B cell (primary cell): ENCODE data around the gene FKBP7. TPM values are rescaled to one million over a fixed set of nuclear protein-coding genes. Genes with fewer than 3 reads are reported as not detected.

Experiments used
- ATAC-seq: fragments of 200-7000 bp; cut with Tn5 transposase; one replicate; pipeline ENCODE4 v1.10.0; 2021; ENCODE audit warnings: low read depth, mild to moderate bottlenecking, moderate number of reproducible peaks, moderate library complexity
- CTCF ChIA-PET: fragments of 350-600 bp; sonication (Branson Sonifier 250); formaldehyde crosslinking; loops from one replicate; lab custom pipeline; 2021; ENCODE audit warnings: antibody characterized with exemption, inconsistent platforms; lab: Charles Lee
- POLR2A ChIA-PET: fragments of 350-600 bp; sonication (Branson Sonifier 250); formaldehyde crosslinking; loops from one replicate; lab custom pipeline; 2021; ENCODE audit warnings: antibody characterized with exemption; lab: Charles Lee
- DNase-seq: peaks from one replicate; pipeline ENCODE4 v3.0.0; 2013
- H2AFZ ChIP-seq: 2 replicates; pipeline ENCODE4 v1.6.1; 2012; ENCODE audit warnings: mild to moderate bottlenecking, low read depth, low read length; ENCODE audit not compliant: insufficient read depth, poor library complexity, severe bottlenecking
- H3K27ac ChIP-seq, 2 donors: 1 replicate in 1 of 2; 2 replicates in 1 of 2; pipeline ENCODE4 v1.5.1; 2012 to 2013; ENCODE audit warnings: low read length in 2 of 2, mild to moderate bottlenecking in 2 of 2, moderate library complexity in 1 of 2
- H3K27me3 ChIP-seq, 4 experiments: fragments of 200-600 bp in 1 of 4; sonication (generic) in 1 of 4; replicated peaks in 1 of 4; 1 replicate in 2 of 4; 2 replicates in 2 of 4; pipeline versions ENCODE4 v1.6.1 to v1.7.0; 2013 to 2016; ENCODE audit warnings: low read length in 3 of 4, mild to moderate bottlenecking in 2 of 4, mixed read lengths in 1 of 4, moderate library complexity in 1 of 4; ENCODE audit not compliant: insufficient read depth in 4 of 4, control insufficient read depth in 3 of 4; ENCODE audit errors: control extremely low read depth in 1 of 4
- H3K36me3 ChIP-seq, 2 experiments: replicated peaks in 1 of 2; 1 replicate in 1 of 2; 2 replicates in 1 of 2; pipeline versions ENCODE4 v1.6.1 to v1.7.1; 2013; ENCODE audit warnings: low read length in 1 of 2; ENCODE audit not compliant: insufficient read depth in 2 of 2, control insufficient read depth in 1 of 2; ENCODE audit errors: control extremely low read depth in 1 of 2, extremely low read depth in 1 of 2
- H3K4me1 ChIP-seq, 2 donors: fragments of 200-600 bp in 1 of 2; sonication (generic) in 1 of 2; 1 replicate in 1 of 2; 2 replicates in 1 of 2; pipeline versions ENCODE4 v1.5.1 to v1.6.1; 2013 to 2017; ENCODE audit warnings: low read length in 2 of 2; ENCODE audit not compliant: control insufficient read depth in 2 of 2, insufficient read depth in 2 of 2
- H3K4me2 ChIP-seq: replicated peaks from 2 replicates; pipeline ENCODE3; 2012; ENCODE audit warnings: mild to moderate bottlenecking, low read depth, low read length; ENCODE audit not compliant: poor library complexity, severe bottlenecking
- H3K4me3 ChIP-seq, 5 experiments: fragments of 200-600 bp in 1 of 5; sonication (generic) in 1 of 5; 1 replicate in 3 of 5; 2 replicates in 2 of 5; pipeline versions ENCODE4 v1.5.1 to v1.7.0; 2011 to 2016; ENCODE audit warnings: low read length in 4 of 5, mild to moderate bottlenecking in 4 of 5, low read depth in 2 of 5, control low read depth in 1 of 5, moderate library complexity in 1 of 5; ENCODE audit not compliant: insufficient read depth in 1 of 5; ENCODE audit errors: control extremely low read depth in 1 of 5, extremely low read depth in 1 of 5
- H3K79me2 ChIP-seq: fragments of 200-600 bp; sonication (generic); one replicate; pipeline ENCODE4 v1.6.0; 2016; ENCODE audit warnings: low read length; ENCODE audit not compliant: control insufficient read depth, insufficient read depth
- H3K9ac ChIP-seq: fragments of 200-600 bp; sonication (generic); 2 replicates; pipeline ENCODE4 v1.6.1; 2017; ENCODE audit warnings: mild to moderate bottlenecking, low read length, moderate library complexity
- H3K9me3 ChIP-seq, 3 donors: one replicate each; pipeline versions ENCODE4 v1.6.1 to v1.7.1; 2013; ENCODE audit warnings: low read length in 2 of 3; ENCODE audit not compliant: control insufficient read depth in 2 of 3, insufficient read depth in 1 of 3; ENCODE audit errors: control extremely low read depth in 1 of 3
- H4K20me1 ChIP-seq: 2 replicates; pipeline ENCODE4 v1.6.0; 2012; ENCODE audit warnings: mild to moderate bottlenecking, low read length; ENCODE audit not compliant: insufficient read depth, control insufficient read depth, poor library complexity, severe bottlenecking
- H3K27ac Mint-ChIP-seq: one replicate; pipeline ENCODE4 v1.8.0; 2021; ENCODE audit warnings: mixed read lengths
- H3K27me3 Mint-ChIP-seq: one replicate; pipeline ENCODE4 v1.8.0; 2021; ENCODE audit warnings: mixed read lengths
- H3K4me1 Mint-ChIP-seq: one replicate; pipeline ENCODE4 v1.8.0; 2021; ENCODE audit warnings: mixed read lengths
- H3K4me3 Mint-ChIP-seq: one replicate; pipeline ENCODE4 v1.8.0; 2021; ENCODE audit warnings: mixed read lengths
- H3K9me3 Mint-ChIP-seq: one replicate; pipeline ENCODE4 v1.8.0; 2022; ENCODE audit warnings: mixed read lengths; ENCODE audit not compliant: insufficient read depth
- CTCF ChIP-seq: fragments of 200-600 bp; IDR thresholded peaks from one replicate; pipeline ENCODE4 v1.8.0; 2022; ENCODE audit warnings: antibody characterized with exemption, mild to moderate bottlenecking
- EZH2 ChIP-seq: IDR thresholded peaks from 2 replicates; pipeline ENCODE4 v1.6.1; 2012; ENCODE audit warnings: borderline replicate concordance, low read depth, mild to moderate bottlenecking, moderate library complexity, low read length; ENCODE audit not compliant: insufficient read depth, poor library complexity, severe bottlenecking
- whole genome bisulfite sequencing: methylation state at CpG from one replicate; pipeline ENCODE4 v1.1.5; 2013; ENCODE audit warnings: missing lambda C conversion rate; ENCODE audit not compliant: insufficient coverage; 5-methylcytosine and 5-hydroxymethylcytosine counted together
- intact Hi-C: fragments of 100-400 bp; cut with micrococcal nuclease; formaldehyde crosslinking; loops from one replicate; pipeline ENCODE4 v1.10.0; 2022
- polyA plus RNA-seq: library from polyadenylated mRNA; depleted of rRNA; stranded (reverse); fragments of >200 nt; gene quantifications from 2 replicates; pipeline ENCODE4 v1.2.3, GENCODE V29; 2012
- total RNA-seq, 2 donors: library from RNA; stranded (reverse); fragments of 120-200 nt in 1 of 2; gene quantifications; 1 replicate in 1 of 2; 2 replicates in 1 of 2; pipeline versions ENCODE4 v1.2.3 to v1.2.4, GENCODE V29; 2013 to 2022

Gene FKBP7
- total and polyA plus RNA-seq, 2 donors (not counting 1 experiment from before 2014, with no cell fraction given) = 0.39 to 0.97 TPM

DNA sequence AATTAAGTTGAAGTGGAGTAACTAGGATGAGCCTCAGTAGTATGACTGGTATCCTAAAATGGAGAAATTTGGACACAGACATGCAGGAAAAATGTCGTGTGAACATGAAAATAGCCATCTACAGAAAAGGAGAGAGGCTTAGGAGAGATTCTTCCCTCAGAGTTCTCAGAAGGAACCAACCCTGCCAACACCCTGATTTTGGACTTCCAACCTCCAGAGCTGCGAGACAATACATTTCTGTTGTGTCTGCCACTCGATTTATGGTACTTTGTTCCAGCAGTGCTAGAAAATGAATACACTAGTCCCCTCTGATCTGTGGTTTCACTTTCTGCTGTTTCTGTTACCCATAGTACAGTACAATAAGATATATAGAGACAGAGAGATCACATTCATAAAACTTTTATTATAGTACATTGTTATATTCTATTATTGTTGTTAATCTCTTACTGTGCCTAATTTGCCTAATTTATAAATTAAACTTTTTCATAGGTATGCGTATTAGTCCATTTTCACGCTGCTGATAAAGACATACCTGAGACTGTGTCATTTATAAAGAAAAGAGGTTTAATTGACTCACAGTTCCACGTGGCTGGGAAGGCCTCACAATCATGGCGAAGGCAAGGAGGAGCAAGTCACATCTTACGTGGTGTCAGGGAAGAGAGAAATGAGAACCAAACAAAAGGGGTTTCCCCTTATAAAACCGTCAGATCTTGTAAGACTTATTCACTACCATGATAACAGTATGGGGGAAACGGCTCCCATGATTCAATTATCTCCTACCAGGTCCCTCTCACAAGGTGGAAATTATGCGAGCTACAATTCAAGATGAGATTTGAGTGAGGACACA, 43.1 kb upstream of the FKBP7 start:
- H3K9me3 ChIP-seq = peaks cover 0 to 9% (median 0%) of the 10 kb centered on the region in 3 donors
- H3K79me2 ChIP-seq = peaks cover 19% of the 10 kb centered on the region
- no peak overlapping the region for H3K4me2 ChIP-seq
- Mint-ChIP-seq H3K27ac (peak overlapping the region; percentile 2), H3K4me3 (peak overlapping the region; percentile 4), H3K9me3 (peaks cover 5% of the 10 kb centered on the region), H3K27me3 (no peaks in the 10 kb centered on the region), H3K4me1 (peaks cover 31% of the 10 kb centered on the region)
- ChIA-PET CTCF (interaction anchor here (0.7 to 1.4 kb wide), 3 partner anchors 15 to 108 kb away, joined by 3 to 4 read pairs (median 3); no protein-coding TSS in a partner anchor), POLR2A (interaction anchor here (1.4 kb wide), 1 partner anchor 10 kb away, joined by 3 read pairs; no protein-coding TSS in a partner anchor)
- TF ChIP-seq EZH2 = no peak
- no peak for TF ChIP-seq CTCF
- H4K20me1 ChIP-seq = no peaks in the 10 kb centered on the region
- H3K4me3 ChIP-seq = no peak overlapping the region
- no peak overlapping the region for H3K9ac ChIP-seq
- ATAC-seq (no peak), DNase-seq (peak; percentile 12)
- intact Hi-C loops = no loop called here
- no peak overlapping the region for H3K27ac ChIP-seq
- WGBS = 87% methylated on average over 5 of the region's 11 CpGs
- no peak overlapping the region for H2AFZ ChIP-seq
- no peaks in the 10 kb centered on the region for H3K27me3 ChIP-seq
- peaks cover 11 to 12% of the 10 kb centered on the region in 2 donors for H3K4me1 ChIP-seq
- peaks cover 0 to 2% of the 10 kb centered on the region in 2 experiments for H3K36me3 ChIP-seq

- no CpG with 5 or more reads among the region's 1 CpG for WGBS
- intact Hi-C loops = no loop called here
- Histone ChIP-seq H3K79me2 (no peaks in the 10 kb centered on the region), H4K20me1 (no peaks in the 10 kb centered on the region), H3K4me2 (no peak overlapping the region), H3K4me3 (no peak overlapping the region), H3K36me3 (peaks cover 0 to 2% of the 10 kb centered on the region in 2 experiments), H3K9me3 (peaks cover 0 to 5% (median 0%) of the 10 kb centered on the region in 3 donors), H3K27me3 (no peaks in the 10 kb centered on the region), H3K9ac (no peak overlapping the region), H3K4me1 (no peaks in the 10 kb centered on the region), H3K27ac (no peak overlapping the region), H2AFZ (no peak overlapping the region)
- DNase-seq = no peak
- POLR2A ChIA-PET = no interaction called here
- H3K9me3 Mint-ChIP-seq = no peaks in the 10 kb centered on the region
- CTCF ChIA-PET = interaction anchor here (1.5 kb wide), 1 partner anchor 8 kb away, joined by 3 read pairs; no protein-coding TSS in a partner anchor
- ATAC-seq = no peak
- no peak for TF ChIP-seq EZH2
- TF ChIP-seq CTCF = no peak
- no peaks in the 10 kb centered on the region for H3K27me3 Mint-ChIP-seq
- H3K27ac Mint-ChIP-seq = no peak overlapping the region
- no peak overlapping the region for H3K4me3 Mint-ChIP-seq
- peaks cover 4% of the 10 kb centered on the region for H3K4me1 Mint-ChIP-seq
These were observed 39.1 kb upstream of the FKBP7 start for GRCh38 chr2:178517496-178517895.
